Activated T-cell treated with anti-CD3 and anti-CD28 coated beads for 48 hours (primary cell): Measurements from ENCODE around the gene BET1L.
"Not testable (repeated sequence)": the region's sequence is repeated elsewhere in the genome, so short reads cannot be mapped to it uniquely, and the experiment has no call there.

ENCODE experiments used
- DNase-seq: peaks from one replicate; pipeline ENCODE4 v3.0.0-alpha.2; 2020; ENCODE audit warnings: low read depth

Gene BET1L

DNA sequence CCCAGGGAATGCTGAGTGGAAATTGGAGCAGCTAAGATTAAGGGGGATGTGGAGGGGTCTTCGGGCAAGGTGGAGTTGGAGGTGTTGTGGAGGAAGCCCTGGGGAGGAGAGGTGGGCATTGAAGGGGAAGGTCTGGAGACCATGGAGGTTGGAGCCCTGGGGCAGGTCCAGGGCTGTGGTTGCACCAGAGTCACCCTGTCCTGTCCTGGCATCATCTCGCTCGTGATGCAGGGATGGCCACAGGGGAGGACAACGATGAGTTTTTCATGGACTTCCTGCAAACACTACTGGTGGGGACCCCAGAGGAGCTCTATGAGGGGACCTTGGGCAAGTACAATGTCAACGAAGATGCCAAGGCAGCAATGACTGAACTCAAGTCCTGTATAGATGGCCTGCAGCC, 13.7 kb downstream of the BET1L start:
- DNase-seq: not testable (repeated sequence)

GRCh38 chr11:192674-193128, 14.5 kb downstream of the BET1L start, which contains the start of gene SCGB1C1:
TSS of gene SCGB1C1 (plus strand) at chr11:193078. CDS start at chr11:193100, 22 bp downstream.
- not testable (repeated sequence) for DNase-seq

GRCh38 chr11:191490-192478, 15.4 kb downstream of the BET1L start:
- DNase-seq: not testable (repeated sequence)

DNA sequence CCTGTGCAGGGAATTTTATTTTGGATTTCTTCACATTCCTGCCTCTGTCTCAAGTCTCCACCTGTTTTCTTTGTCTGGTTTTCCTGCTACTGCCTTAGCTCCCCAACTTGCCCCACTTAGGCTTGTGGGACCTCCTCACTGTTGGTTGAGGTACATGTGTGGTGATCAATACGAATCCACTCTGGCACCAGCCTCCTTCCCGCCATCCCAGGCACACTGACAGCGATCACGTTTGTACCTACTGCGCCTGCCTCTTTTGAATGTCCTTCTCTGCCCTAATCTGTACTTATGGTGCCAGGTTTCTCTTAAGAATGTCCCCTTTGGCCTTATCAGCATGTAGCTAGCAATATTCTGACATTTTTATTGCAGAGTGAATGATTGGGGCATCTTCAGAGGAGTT, 16.7 kb downstream of the BET1L start:
- DNase-seq: not testable (repeated sequence)

GRCh38 chr11:189843-190311, 17.3 kb downstream of the BET1L start:
- peak; percentile 65 for DNase-seq

DNA sequence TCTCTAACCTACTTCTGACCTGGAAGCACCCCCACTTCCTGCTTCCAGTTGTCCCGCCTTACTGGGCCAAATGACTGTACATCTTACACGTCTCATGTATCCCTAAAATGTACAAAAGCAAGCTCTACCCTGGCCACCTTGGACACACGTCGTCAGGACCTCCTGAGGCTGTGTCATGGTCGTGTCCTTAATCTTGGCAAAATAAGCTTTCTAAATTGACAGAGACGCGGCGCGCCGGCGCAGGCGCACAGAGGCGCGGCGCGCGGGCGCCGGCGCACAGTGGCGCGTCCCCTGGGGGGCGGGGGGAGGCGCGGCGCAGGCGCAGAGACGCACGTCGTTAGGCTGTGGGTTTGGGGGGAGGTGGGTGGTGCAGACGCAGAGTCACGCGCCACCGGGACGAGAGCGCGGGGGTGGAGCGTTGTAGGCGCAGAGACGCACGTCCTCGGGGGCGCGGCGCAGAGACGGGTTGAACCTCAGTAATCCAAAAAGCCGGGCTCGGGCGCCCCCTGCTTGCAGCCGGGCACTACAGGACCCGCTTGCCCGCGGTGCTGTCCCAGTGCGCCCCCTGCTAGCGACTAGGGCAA, 17.9 kb downstream of the BET1L start:
- DNase-seq: not testable (repeated sequence)

DNA sequence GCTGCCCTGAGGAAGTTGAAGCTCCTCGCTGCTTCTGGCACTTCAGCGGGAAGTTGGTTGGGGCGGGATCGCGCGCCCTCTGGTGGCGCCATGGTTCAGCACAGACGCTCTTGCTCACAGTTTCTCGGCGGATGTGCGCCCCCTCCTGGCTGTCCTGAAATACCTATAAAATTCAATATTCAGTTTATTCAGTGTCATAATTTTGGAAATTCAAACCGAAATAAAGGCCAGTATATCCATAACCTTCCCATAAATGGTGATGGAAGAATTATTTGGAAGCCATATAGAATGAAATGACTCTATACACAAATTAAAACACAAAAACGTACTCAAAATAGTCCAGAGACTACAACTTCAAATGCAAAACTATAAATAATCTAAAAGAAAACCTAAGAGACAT, 27.0 kb downstream of the BET1L start:
- not testable (repeated sequence) for DNase-seq
